SK-N-SH (cell line): ENCODE measurements around the gene SIGMAR1. TPM values are rescaled to one million over a fixed set of nuclear protein-coding genes. Genes with fewer than 3 reads are reported as not detected.

Experiments
- CTCF ChIA-PET: fragments of 300-600, 350-600 bp; formaldehyde crosslinking; extraction: SDS; loops from one replicate; lab custom pipeline; 2021; lab: Yijun Ruan, JAX
- POLR2A ChIA-PET: fragments of 350-600 bp; sonication (Branson Sonifier 250); formaldehyde crosslinking; extraction: SDS; loops from one replicate; lab custom pipeline; 2020; ENCODE audit warnings: antibody characterized with exemption, inconsistent platforms; lab: Yijun Ruan, JAX
- DNase-seq: peaks from one replicate; pipeline ENCODE4 v3.0.0; 2012
- H2AFZ ChIP-seq: fragments of 200-600 bp; sonication (generic); 2 replicates; pipeline ENCODE4 v1.8.1; 2016; ENCODE audit warnings: antibody characterized with exemption, mild to moderate bottlenecking, low read depth
- H3F3A ChIP-seq: fragments of 200-600 bp; sonication (generic); replicated peaks from 2 replicates; pipeline ENCODE3; 2016; ENCODE audit warnings: antibody characterized with exemption, mild to moderate bottlenecking; ENCODE audit not compliant: insufficient read depth
- H3K27ac ChIP-seq, 2 experiments: fragments of 200-500 bp in 1 of 2; fragments of 200-600 bp in 1 of 2; sonication (Bioruptor generic) in 1 of 2; sonication (generic), shearing (Covaris generic) in 1 of 2; 2 replicates each; pipeline versions ENCODE4 v1.5.1 to v1.6.1; 2014 to 2016; ENCODE audit warnings: low read depth in 2 of 2, inconsistent platforms in 1 of 2, low read length in 1 of 2, mild to moderate bottlenecking in 1 of 2, mixed read lengths in 1 of 2
- H3K27me3 ChIP-seq: fragments of 200-600 bp; sonication (generic), shearing (Covaris generic); 2 replicates; pipeline ENCODE4 v1.6.1; 2016; ENCODE audit warnings: mixed run types; ENCODE audit not compliant: insufficient read depth
- H3K36me3 ChIP-seq, 2 experiments: fragments of 200-500 bp in 1 of 2; fragments of 200-600 bp in 1 of 2; sonication (Bioruptor generic) in 1 of 2; sonication (generic) in 1 of 2; replicated peaks in 1 of 2; 2 replicates each; pipeline versions ENCODE3 to v1.5.1; 2014 to 2016; ENCODE audit warnings: low read length in 1 of 2, mild to moderate bottlenecking in 1 of 2; ENCODE audit not compliant: insufficient read depth in 2 of 2, control insufficient read depth in 1 of 2
- H3K4me1 ChIP-seq, 2 experiments: fragments of 200-500 bp in 1 of 2; fragments of 200-600 bp in 1 of 2; sonication (Bioruptor generic) in 1 of 2; sonication (generic), shearing (Covaris generic) in 1 of 2; 2 replicates each; pipeline versions ENCODE4 v1.5.1 to v1.6.1; 2014 to 2016; ENCODE audit warnings: low read depth in 1 of 2, low read length in 1 of 2, mixed run types in 1 of 2; ENCODE audit not compliant: insufficient read depth in 2 of 2, control insufficient read depth in 1 of 2
- H3K4me2 ChIP-seq: fragments of 200-600 bp; sonication (generic), shearing (Covaris generic); 2 replicates; pipeline ENCODE4 v1.6.1; 2017; ENCODE audit warnings: mixed run types
- H3K4me3 ChIP-seq, 2 experiments: fragments of 200-500 bp in 1 of 2; fragments of 200-600 bp in 1 of 2; sonication (Bioruptor generic) in 1 of 2; sonication (generic), shearing (Covaris generic) in 1 of 2; 2 replicates each; pipeline versions ENCODE4 v1.5.1 to v1.8.1; 2014 to 2016; ENCODE audit warnings: low read depth in 2 of 2, inconsistent platforms in 1 of 2, low read length in 1 of 2, mild to moderate bottlenecking in 1 of 2, mixed read lengths in 1 of 2, moderate library complexity in 1 of 2
- H3K79me2 ChIP-seq: fragments of 200-600 bp; sonication (generic); 2 replicates; pipeline ENCODE4 v1.8.1; 2017; ENCODE audit warnings: mild to moderate bottlenecking; ENCODE audit not compliant: insufficient read depth
- H3K9ac ChIP-seq: fragments of 200-600 bp; sonication (generic); 2 replicates; pipeline ENCODE4 v1.6.1; 2017; ENCODE audit warnings: mixed run types
- H3K9me2 ChIP-seq: fragments of 200-600 bp; sonication (generic); 2 replicates; pipeline ENCODE4 v1.6.1; 2017; ENCODE audit warnings: mixed run types
- H3K9me3 ChIP-seq: fragments of 200-600 bp; sonication (generic); 2 replicates; pipeline ENCODE4 v1.6.1; 2017; ENCODE audit warnings: mixed run types, mild to moderate bottlenecking, moderate library complexity
- H4K20me1 ChIP-seq: fragments of 200-600 bp; sonication (generic); 2 replicates; pipeline ENCODE4 v1.6.1; 2017; ENCODE audit warnings: mild to moderate bottlenecking, mixed run types; ENCODE audit not compliant: insufficient read depth
- CHD2 ChIP-seq: fragments of 150-350 bp; IDR thresholded peaks from 2 replicates; pipeline ENCODE4 v1.6.1; 2018; ENCODE audit warnings: low read length; ENCODE audit not compliant: partially characterized antibody
- CTCF ChIP-seq: fragments of 200-600 bp; sonication (generic); IDR thresholded peaks from 2 replicates; pipeline ENCODE4 v1.6.1; 2017; ENCODE audit warnings: antibody characterized with exemption, mild to moderate bottlenecking, moderate library complexity
- ELF1 ChIP-seq: IDR thresholded peaks from 2 replicates; pipeline ENCODE4 v1.4.0; 2012
- POLR2AphosphoS5 ChIP-seq: IDR thresholded peaks from 2 replicates; pipeline ENCODE4 v1.6.1; 2012; ENCODE audit warnings: low read depth, low read length
- SIN3A ChIP-seq: IDR thresholded peaks from 2 replicates; pipeline ENCODE4 v1.6.1; 2012; ENCODE audit warnings: low read depth, mild to moderate bottlenecking, low read length, moderate library complexity, borderline replicate concordance
- SMC3 ChIP-seq: IDR thresholded peaks from 2 replicates; pipeline ENCODE4 v1.6.1; 2012; ENCODE audit warnings: low read depth, low read length, improper control_type of control experiment
- ZBTB33 ChIP-seq: IDR thresholded peaks from 2 replicates; pipeline ENCODE4 v1.4.0; 2012; ENCODE audit warnings: low read depth, borderline replicate concordance
- WGBS: methylation state at CpG from one replicate; pipeline ENCODE4 v1.1.6; 2017; ENCODE audit warnings: low lambda C conversion rate; 5-methylcytosine and 5-hydroxymethylcytosine counted together
- polyA plus RNA-seq, 3 experiments: library from polyadenylated mRNA; depleted of rRNA; stranded (reverse); fragments of >200 nt; gene quantifications; 2 replicates each; pipeline ENCODE4 v1.2.3, GENCODE V29; 2012

Gene SIGMAR1
- polyA plus RNA-seq, 1 of the 3 experiments (the other 2 are of a cell fraction): 79.0 TPM

GRCh38 chr9:34599546-34599945, 38.0 kb downstream of the SIGMAR1 start:
- Histone ChIP-seq H2AFZ (no peak overlapping the region), H3K9ac (no peak overlapping the region), H3K9me3 (no peaks in the 10 kb centered on the region), H3K36me3 (no peaks in the 10 kb centered on the region), H3K4me2 (no peak overlapping the region), H3K9me2 (no peaks in the 10 kb centered on the region), H3K4me1 (peaks cover 0 to 7% of the 10 kb centered on the region in 2 experiments; a peak in 1 of 4 replicates), H4K20me1 (no peaks in the 10 kb centered on the region), H3K4me3 (no peak overlapping the region), H3K27me3 (no peaks in the 10 kb centered on the region; the same call in 1 of the 2 replicates), H3K27ac (no peak overlapping the region), H3K79me2 (no peaks in the 10 kb centered on the region), H3F3A (no peaks in the 10 kb centered on the region)
- DNase-seq: peak; percentile 60
- ChIA-PET CTCF (interaction anchor here (0.8 to 4.8 kb wide), 11 partner anchors 13 to 254 kb away, joined by 3 to 55 read pairs (median 4); partner anchors contain the start of gene RPP25L), POLR2A (no interaction called here)
- TF ChIP-seq CTCF (no peak), CHD2 (no peak), ZBTB33 (no peak), ELF1 (no peak), POLR2AphosphoS5 (no peak), SMC3 (no peak)
- WGBS: 57% methylated on average over 1 of the region's 1 CpG

GRCh38 chr9:34594177-34594576, 43.4 kb downstream of the SIGMAR1 start:
- H3K27ac ChIP-seq: no peak overlapping the region
- no peak overlapping the region for H3K9ac ChIP-seq
- ChIA-PET POLR2A (no interaction called here), CTCF (interaction anchor here (0.8 to 9.8 kb wide), 6 partner anchors 11 to 190 kb away, joined by 3 to 507 read pairs (median 58); partner anchors contain the start of gene ARID3C)
- H3F3A ChIP-seq: no peaks in the 10 kb centered on the region
- H3K27me3 ChIP-seq: peaks cover 16% of the 10 kb centered on the region; the same call in 1 of the 2 replicates
- WGBS: 76% methylated on average over 9 of the region's 9 CpGs
- H2AFZ ChIP-seq: no peak overlapping the region
- no peaks in the 10 kb centered on the region for H3K36me3 ChIP-seq
- H3K4me2 ChIP-seq: no peak overlapping the region
- 0 out of 2 replicates have a peak, but pooled peaks have one; percentile 9 for TF ChIP-seq CTCF
- TF ChIP-seq SIN3A: no peak
- DNase-seq: no peak
- no peaks in the 10 kb centered on the region for H3K79me2 ChIP-seq
- H3K9me2 ChIP-seq: no peaks in the 10 kb centered on the region
- peaks cover 0 to 13% of the 10 kb centered on the region in 2 experiments; a peak in 1 of 4 replicates for H3K4me1 ChIP-seq
- 0 out of 2 replicates have a peak, but pooled peaks cover 4% of the 10 kb centered on the region for H4K20me1 ChIP-seq
- no peak overlapping the region for H3K4me3 ChIP-seq
- H3K9me3 ChIP-seq: no peaks in the 10 kb centered on the region
